ELF-1 (cell line): ENCODE data around the gene GTF3C4.
A peak's percentile ranks its signal among the peaks of the same experiment; 100 is the strongest.

Experiments
- DNase-seq: peaks from one replicate; pipeline ENCODE4 v3.0.0-alpha.2; 2016; ENCODE audit warnings: low read depth, low spot score

GTF3C4 gene

GRCh38 chr9:132670457-132671391 is at the start of gene GTF3C4:
TSS of gene GTF3C4 (plus strand) at chr9:132670464. CDS start at chr9:132670599, 135 bp downstream.
- DNase-seq, result peak; percentile 67

GRCh38 chr9:132622159-132622558 is 48.1 kb upstream of the GTF3C4 start:
- no peak for DNase-seq

- no peak for DNase-seq
Observed at GRCh38 chr9:132626285-132626684, 44.0 kb upstream of the GTF3C4 start.

- no peak for DNase-seq
Observed at GRCh38 chr9:132627106-132627505, 43.2 kb upstream of the GTF3C4 start.

GRCh38 chr9:132627594-132627993 is 42.7 kb upstream of the GTF3C4 start:
- DNase-seq, result no peak

- no peak for DNase-seq
Observed at GRCh38 chr9:132628746-132629145, 41.5 kb upstream of the GTF3C4 start.

GRCh38 chr9:132630116-132630515 is 40.1 kb upstream of the GTF3C4 start:
- DNase-seq, result no peak

GRCh38 chr9:132630811-132631210 is 39.5 kb upstream of the GTF3C4 start:
- DNase-seq, result no peak

- no peak for DNase-seq
Observed at GRCh38 chr9:132631280-132631679, 39.0 kb upstream of the GTF3C4 start.

- DNase-seq, result no peak
Observed at GRCh38 chr9:132631685-132632084, 38.6 kb upstream of the GTF3C4 start.

- no peak for DNase-seq
Observed at GRCh38 chr9:132632413-132633129, 37.7 kb upstream of the GTF3C4 start.

GRCh38 chr9:132634327-132634726 is 35.9 kb upstream of the GTF3C4 start:
- no peak for DNase-seq

GRCh38 chr9:132637351-132637750 is 32.9 kb upstream of the GTF3C4 start:
- no peak for DNase-seq

- no peak for DNase-seq
Observed at GRCh38 chr9:132637801-132638200, 32.5 kb upstream of the GTF3C4 start.

- DNase-seq, result no peak
Observed at GRCh38 chr9:132638240-132638639, 32.0 kb upstream of the GTF3C4 start.

- DNase-seq, result no peak
Observed at GRCh38 chr9:132639322-132639721, 30.9 kb upstream of the GTF3C4 start.

- no peak for DNase-seq
Observed at GRCh38 chr9:132641216-132641615, 29.0 kb upstream of the GTF3C4 start.

- DNase-seq, result peak; percentile 10
Observed at GRCh38 chr9:132644251-132644650, 26.0 kb upstream of the GTF3C4 start.

GRCh38 chr9:132645306-132645705 is 25.0 kb upstream of the GTF3C4 start:
- DNase-seq, result no peak

GRCh38 chr9:132645711-132646110 is 24.6 kb upstream of the GTF3C4 start:
- no peak for DNase-seq

- no peak for DNase-seq
Observed at GRCh38 chr9:132646726-132647125, 23.5 kb upstream of the GTF3C4 start.

GRCh38 chr9:132647355-132647754 is 22.9 kb upstream of the GTF3C4 start:
- DNase-seq, result no peak

GRCh38 chr9:132647806-132648205 is 22.5 kb upstream of the GTF3C4 start:
- DNase-seq, result no peak
